GM21576 (cell line): Measurements from ENCODE around the gene GSTA1.
"Not testable (repeated sequence)": the region's sequence is repeated elsewhere in the genome, so short reads cannot be mapped to it uniquely, and the experiment has no call there.

ENCODE experiments used
- ATAC-seq: cut with Tn5 transposase; IDR thresholded peaks from one replicate; pipeline ENCODE4 v1.9.1; 2021; ENCODE audit warnings: mild to moderate bottlenecking, moderate library complexity; ENCODE audit not compliant: unreplicated experiment

GSTA1 gene

GRCh38 chr6:52759085-52759484, 44.5 kb downstream of the GSTA1 start:
- no peak for ATAC-seq

- not testable (repeated sequence) for ATAC-seq
Measured at GRCh38 chr6:52757651-52758338, 45.8 kb downstream of the GSTA1 start.

GRCh38 chr6:52754443-52754842, 49.2 kb downstream of the GSTA1 start:
- ATAC-seq: no peak

GRCh38 chr6:52753137-52753536, 50.5 kb downstream of the GSTA1 start:
- ATAC-seq: not testable (repeated sequence)

- ATAC-seq: no peak
Measured at GRCh38 chr6:52752310-52752709, 51.3 kb downstream of the GSTA1 start.

GRCh38 chr6:52749556-52750152, 54.0 kb downstream of the GSTA1 start:
- no peak for ATAC-seq

GRCh38 chr6:52747301-52747700, 56.3 kb downstream of the GSTA1 start:
- not testable (repeated sequence) for ATAC-seq

- no peak for ATAC-seq
Measured at GRCh38 chr6:52746213-52746612, 57.4 kb downstream of the GSTA1 start.

GRCh38 chr6:52745764-52746201, 57.8 kb downstream of the GSTA1 start:
- ATAC-seq: no peak

GRCh38 chr6:52741872-52742271, 61.7 kb downstream of the GSTA1 start:
- no peak for ATAC-seq
